Measurements from ENCODE around the gene SNTA1. TPM values are rescaled to one million over a fixed set of nuclear protein-coding genes. Genes with fewer than 3 reads are reported as not detected.

The SNTA1 gene
- total and polyA plus RNA-seq, 9 of the 15 experiments (the other 6 are each of a cell fraction or from before 2014, with no cell fraction given) = 1.2 to 40.8 (median 20.3) TPM

DNA sequence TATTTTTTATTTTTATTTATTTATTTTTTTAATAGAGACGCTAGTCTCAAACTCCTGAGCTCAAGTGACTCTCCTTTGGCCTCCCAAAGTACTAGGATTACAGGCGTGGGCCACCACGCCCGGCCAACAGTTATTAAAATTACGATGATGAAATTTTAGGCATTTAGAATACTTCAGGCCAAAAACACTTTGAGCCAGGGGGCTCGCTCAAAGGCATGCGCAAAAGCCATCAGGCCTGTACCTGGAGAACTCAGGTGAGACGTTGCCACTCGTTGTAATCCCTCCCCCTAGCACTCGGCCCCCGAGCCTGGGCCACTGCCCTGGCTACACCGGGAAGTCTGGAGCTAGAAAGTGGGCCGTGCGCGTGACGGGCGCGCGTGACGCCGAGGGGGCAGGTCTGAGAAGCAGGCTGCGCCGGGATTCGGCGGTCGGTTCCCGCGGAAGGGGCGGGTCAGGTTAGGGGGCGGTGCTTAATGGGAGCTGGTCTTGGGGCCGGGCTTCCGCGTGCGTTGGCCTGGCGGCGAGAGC is 46.0 kb upstream of the SNTA1 start (continued):
- TF ChIP-seq MCM7 (IDR thresholded peaks at IDR 0.05) (no peak), ILK (tag; IDR thresholded peaks at IDR 0.05; ENCODE audit: borderline replicate concordance, low read depth) (no peak), MEF2D (tag; conservative IDR thresholded peaks at IDR 0.05; ENCODE audit: low read depth) (no peak), HDAC6 (IDR thresholded peaks at IDR 0.05; ENCODE audit: low read depth, low read length) (no peak), MAFF (IDR thresholded peaks at IDR 0.05; ENCODE audit: low read length) (no peak), ZNF311 (CRISPR knock-in tag; IDR thresholded peaks at IDR 0.05) (no peak), SNIP1 (IDR thresholded peaks at IDR 0.05; ENCODE audit: low read depth) (no peak), ZC3H11A (IDR thresholded peaks at IDR 0.05; ENCODE audit: low read depth, low read length) (no peak), RBM17 (IDR thresholded peaks at IDR 0.05; ENCODE audit: borderline replicate concordance, low read depth, low read length) (no peak), ETS2 (tag; IDR thresholded peaks at IDR 0.05; ENCODE audit: borderline replicate concordance, poor library complexity, severe bottlenecking) (no peak), LEF1 (IDR thresholded peaks at IDR 0.05) (0 out of 2 replicates have a peak, but pooled peaks have one; percentile 20), SAP30 (IDR thresholded peaks at IDR 0.05; ENCODE audit: borderline replicate concordance, insufficient read depth, low read depth, low read length, poor library complexity, severe bottlenecking) (no peak)
- TF ChIP-seq, protein P1, sequence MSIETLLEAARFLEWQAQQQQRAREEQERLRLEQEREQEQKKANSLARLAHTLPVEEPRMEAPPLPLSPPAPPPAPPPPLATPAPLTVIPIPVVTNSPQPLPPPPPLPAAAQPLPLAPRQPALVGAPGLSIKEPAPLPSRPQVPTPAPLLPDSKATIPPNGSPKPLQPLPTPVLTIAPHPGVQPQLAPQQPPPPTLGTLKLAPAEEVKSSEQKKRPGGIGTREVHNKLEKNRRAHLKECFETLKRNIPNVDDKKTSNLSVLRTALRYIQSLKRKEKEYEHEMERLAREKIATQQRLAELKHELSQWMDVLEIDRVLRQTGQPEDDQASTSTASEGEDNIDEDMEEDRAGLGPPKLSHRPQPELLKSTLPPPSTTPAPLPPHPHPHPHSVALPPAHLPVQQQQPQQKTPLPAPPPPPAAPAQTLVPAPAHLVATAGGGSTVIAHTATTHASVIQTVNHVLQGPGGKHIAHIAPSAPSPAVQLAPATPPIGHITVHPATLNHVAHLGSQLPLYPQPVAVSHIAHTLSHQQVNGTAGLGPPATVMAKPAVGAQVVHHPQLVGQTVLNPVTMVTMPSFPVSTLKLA (conservative IDR thresholded peaks at IDR 0.05) = peak; percentile 66 to 88
- TF ChIP-seq, protein P2, sequence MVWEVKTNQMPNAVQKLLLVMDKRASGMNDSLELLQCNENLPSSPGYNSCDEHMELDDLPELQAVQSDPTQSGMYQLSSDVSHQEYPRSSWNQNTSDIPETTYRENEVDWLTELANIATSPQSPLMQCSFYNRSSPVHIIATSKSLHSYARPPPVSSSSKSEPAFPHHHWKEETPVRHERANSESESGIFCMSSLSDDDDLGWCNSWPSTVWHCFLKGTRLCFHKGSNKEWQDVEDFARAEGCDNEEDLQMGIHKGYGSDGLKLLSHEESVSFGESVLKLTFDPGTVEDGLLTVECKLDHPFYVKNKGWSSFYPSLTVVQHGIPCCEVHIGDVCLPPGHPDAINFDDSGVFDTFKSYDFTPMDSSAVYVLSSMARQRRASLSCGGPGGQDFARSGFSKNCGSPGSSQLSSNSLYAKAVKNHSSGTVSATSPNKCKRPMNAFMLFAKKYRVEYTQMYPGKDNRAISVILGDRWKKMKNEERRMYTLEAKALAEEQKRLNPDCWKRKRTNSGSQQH (CRISPR knock-in tag; IDR thresholded peaks at IDR 0.05) = no peak
- TF ChIP-seq, protein P3, sequence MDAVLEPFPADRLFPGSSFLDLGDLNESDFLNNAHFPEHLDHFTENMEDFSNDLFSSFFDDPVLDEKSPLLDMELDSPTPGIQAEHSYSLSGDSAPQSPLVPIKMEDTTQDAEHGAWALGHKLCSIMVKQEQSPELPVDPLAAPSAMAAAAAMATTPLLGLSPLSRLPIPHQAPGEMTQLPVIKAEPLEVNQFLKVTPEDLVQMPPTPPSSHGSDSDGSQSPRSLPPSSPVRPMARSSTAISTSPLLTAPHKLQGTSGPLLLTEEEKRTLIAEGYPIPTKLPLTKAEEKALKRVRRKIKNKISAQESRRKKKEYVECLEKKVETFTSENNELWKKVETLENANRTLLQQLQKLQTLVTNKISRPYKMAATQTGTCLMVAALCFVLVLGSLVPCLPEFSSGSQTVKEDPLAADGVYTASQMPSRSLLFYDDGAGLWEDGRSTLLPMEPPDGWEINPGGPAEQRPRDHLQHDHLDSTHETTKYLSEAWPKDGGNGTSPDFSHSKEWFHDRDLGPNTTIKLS (IDR thresholded peaks at IDR 0.05; ENCODE audit: borderline replicate concordance, low read depth) = no peak; the same call in 1 of the 2 replicates
- TF ChIP-seq, protein P4, sequence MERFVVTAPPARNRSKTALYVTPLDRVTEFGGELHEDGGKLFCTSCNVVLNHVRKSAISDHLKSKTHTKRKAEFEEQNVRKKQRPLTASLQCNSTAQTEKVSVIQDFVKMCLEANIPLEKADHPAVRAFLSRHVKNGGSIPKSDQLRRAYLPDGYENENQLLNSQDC (CRISPR knock-in tag; IDR thresholded peaks at IDR 0.05) = no peak
- TF ChIP-seq, protein P5, sequence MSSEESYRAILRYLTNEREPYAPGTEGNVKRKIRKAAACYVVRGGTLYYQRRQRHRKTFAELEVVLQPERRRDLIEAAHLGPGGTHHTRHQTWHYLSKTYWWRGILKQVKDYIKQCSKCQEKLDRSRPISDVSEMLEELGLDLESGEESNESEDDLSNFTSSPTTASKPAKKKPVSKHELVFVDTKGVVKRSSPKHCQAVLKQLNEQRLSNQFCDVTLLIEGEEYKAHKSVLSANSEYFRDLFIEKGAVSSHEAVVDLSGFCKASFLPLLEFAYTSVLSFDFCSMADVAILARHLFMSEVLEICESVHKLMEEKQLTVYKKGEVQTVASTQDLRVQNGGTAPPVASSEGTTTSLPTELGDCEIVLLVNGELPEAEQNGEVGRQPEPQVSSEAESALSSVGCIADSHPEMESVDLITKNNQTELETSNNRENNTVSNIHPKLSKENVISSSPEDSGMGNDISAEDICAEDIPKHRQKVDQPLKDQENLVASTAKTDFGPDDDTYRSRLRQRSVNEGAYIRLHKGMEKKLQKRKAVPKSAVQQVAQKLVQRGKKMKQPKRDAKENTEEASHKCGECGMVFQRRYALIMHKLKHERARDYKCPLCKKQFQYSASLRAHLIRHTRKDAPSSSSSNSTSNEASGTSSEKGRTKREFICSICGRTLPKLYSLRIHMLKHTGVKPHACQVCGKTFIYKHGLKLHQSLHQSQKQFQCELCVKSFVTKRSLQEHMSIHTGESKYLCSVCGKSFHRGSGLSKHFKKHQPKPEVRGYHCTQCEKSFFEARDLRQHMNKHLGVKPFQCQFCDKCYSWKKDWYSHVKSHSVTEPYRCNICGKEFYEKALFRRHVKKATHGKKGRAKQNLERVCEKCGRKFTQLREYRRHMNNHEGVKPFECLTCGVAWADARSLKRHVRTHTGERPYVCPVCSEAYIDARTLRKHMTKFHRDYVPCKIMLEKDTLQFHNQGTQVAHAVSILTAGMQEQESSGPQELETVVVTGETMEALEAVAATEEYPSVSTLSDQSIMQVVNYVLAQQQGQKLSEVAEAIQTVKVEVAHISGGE (CRISPR knock-in tag; IDR thresholded peaks at IDR 0.05) = no peak
